IPS-NIHi7 (cell line): ENCODE data around the gene C22orf39.
"Not testable (repeated sequence)": the region's sequence is repeated elsewhere in the genome, so short reads cannot be mapped to it uniquely, and the experiment has no call there.

Experiments
- DNase-seq: peaks from one replicate; pipeline ENCODE4 v3.0.0; 2012; ENCODE audit warnings: mixed read lengths; ENCODE audit errors: extremely low spot score

C22orf39 gene

DNA sequence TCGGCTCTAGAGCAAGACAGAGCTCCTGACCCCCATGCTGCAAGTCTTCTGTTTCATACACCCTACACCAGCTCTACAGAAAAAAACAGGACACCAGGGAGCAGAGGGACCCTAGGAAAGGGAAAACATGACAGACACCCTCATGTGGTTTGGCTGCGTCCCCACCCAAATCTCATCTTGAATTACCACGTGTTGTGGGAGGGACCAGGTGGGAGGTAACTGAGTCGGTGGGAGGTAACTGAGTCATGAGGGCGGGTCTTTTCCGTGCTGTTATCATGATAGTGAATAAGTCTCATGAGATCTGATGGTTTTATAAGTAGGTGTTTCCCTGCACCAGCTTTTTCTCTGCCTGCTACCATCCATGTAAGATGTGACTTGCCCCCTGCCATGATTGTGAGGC, 6.6 kb upstream of the C22orf39 start:
- no peak for DNase-seq

DNA sequence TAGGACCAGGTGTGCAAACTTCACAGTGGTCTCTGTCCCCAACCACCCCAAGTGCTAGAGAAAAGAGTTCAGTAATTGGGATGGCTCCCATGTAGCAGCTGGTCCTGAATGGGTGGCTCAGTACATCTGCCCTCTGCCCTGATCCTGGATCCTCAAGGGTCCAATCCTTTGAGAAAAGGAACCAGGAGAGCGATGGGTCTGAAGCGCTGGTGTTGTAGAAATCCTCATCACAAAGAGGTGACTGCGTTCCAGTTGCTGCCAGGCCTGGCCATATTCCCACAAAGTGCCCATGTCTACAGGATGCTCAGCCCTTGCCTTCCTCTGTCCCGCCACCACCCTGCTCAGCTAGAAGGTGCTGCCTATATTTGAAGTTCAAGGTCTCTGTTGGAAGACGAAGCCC, 6.2 kb upstream of the C22orf39 start:
- DNase-seq = no peak

DNA sequence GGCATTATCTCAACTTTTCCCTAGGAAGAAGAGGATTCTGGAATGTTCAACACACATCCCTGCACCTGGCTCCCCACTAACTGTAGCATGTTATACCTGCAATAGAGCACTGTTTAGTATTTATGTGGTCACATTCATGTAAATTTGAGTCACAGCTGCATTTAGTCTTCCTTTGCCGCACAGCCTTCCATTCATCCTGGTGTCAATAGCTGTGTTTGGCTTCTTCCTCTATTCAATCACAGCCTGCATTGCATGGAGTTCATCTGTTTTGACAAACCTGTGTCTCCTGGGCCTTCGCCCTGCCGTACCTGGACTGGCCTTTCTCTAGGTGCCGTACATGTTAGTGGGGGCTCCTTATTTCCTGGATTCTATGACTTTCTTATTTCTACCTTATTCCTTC, 4.1 kb upstream of the C22orf39 start:
- no peak for DNase-seq

DNA sequence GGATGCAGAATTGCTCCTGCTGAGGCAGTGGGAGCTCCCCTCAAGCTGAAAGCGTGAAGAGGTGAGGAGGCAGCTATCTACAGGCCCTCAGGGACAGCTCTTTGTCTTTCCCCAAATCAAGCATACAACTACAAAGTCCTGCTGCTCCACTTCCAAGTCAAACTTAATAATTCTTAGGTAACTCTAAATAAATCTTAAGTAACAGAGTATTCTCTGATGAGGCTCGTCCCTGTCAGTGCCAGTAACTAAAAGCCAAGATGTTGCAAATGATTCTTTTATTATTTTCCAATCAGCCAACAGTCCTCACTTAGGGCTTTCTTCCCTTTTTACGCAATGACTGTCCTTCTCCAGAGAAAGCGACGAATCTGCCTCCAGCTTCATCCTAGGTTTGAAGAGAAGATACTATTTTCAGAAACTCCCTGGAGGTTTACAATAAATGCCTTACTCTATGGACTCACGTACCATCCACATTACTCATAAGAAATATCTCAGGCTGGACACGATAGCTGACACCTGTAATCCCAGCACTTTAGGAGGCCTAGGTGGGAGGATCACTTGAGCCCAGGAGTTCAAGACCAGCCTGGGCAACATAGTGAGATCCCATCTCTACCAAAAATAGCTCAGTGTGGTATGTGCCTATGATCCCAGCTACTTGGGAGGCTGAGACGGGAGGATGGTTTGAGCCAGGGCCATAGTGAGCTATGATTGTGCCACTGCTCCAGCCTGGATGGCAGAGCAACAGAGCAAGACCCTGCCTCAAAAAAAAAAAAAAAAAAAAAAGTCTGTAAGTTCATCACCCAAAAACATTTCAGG, 3.1 kb upstream of the C22orf39 start:
- DNase-seq = no peak

DNA sequence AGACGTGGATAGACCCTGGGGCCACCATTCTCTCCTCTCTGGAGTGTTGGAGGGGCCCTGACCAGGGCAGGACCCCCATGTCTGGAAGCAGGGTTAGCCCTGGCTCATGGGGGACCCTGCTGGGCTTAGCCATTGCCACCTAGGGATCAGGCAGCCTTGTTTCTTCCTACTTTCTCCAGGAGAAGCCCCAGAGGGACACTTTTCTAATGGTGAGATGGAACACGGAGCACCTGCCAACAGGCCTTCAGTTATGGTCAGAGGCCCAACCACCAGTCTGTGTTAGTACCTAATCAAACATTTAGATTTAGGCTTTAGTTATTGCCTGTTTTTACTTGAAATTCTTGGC, 1.9 kb upstream of the C22orf39 start:
- no peak for DNase-seq

DNA sequence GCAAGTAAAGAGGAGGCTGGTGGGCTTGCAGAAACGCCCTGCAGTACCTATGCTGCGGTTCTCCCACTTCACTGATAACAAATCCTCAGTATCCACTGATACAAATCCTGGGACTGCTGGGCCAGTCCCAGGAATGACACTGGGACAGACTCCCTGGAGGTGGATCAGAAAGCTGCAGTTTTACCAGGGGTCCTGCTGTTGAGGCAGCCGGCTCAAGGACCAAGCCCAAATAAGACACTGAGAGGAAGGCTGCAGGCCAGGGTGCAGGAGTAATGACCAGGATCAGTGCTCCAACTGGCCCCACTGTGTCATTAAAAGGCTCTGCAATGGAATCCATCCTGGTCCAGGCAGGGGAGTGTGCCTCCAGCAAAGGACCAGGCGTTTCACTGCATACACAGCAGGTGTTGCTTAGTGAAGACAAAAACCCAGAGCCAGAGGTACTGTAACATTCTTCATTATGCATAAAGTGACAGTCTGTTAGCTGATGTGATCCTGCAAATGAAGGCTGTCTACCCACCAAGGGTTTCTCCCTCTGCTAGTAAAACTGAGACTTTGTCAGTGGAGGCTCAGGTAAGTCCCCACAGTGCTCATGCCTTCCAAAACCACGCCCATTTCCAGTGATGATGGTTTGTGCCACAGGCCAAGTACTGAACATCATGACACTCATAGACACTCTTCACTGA, 1.4 kb upstream of the C22orf39 start:
- peak; percentile 22 for DNase-seq

DNA sequence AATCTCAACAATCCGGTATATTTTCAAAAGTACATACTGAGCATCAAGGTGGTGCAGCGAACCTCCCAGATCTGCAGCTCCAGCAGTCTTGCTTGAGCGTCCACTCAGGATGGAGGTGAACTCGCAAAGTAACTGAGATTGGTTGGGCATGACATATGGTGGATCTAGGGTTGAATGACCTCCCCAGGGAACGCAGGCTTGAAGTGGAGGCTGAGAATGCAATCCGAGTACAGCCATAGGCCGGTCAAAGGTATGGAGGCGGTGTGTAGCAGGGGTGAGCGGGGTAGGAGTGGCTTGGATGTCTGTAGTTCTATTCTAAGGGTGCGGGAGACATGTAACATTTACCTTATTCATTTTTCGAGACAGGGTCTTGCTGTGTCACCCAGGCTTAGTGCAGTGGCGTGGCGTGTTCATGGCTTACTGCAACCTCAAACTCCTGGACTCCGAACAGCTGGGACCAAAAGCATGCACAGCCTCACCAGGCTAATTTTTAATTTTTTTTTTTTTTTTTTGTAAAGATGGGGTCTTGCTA, 631 bp upstream of the C22orf39 start:
- DNase-seq = peak; percentile 72

DNA sequence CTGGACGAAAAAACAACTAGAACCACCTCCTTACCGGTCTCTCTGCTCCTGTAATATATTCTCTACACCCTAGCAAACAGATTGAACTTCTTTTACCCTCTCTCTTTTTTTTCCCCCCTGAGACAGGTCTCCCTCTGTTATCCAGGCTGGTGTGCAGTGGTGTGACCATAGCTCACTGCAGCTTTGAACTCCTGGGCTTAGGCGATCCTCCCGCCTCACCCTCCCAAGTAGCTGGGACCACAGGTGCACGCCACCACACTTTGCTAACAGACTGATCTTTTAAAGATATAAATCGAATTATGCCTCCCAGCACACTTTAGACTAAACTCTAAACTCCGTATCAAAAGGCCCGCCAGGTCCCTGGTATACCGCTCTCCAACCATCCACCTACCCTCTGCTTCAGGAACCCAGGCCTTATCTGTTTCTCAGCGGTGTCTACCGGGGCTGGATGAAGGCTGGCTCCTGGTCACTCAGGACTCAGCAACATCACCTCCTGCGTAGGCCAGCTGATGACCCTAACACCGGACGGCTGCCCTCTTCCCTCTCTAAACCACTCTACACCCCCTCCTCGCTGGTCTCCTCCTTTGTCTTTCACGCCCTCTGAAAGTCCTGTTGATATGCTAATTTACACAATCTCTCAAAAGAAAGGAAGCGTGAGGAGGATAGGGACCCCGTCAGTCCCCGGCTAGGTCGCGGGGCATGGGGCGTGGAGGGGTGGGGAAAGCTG, 745 bp downstream of the C22orf39 start:
- DNase-seq = peak; percentile 75

DNA sequence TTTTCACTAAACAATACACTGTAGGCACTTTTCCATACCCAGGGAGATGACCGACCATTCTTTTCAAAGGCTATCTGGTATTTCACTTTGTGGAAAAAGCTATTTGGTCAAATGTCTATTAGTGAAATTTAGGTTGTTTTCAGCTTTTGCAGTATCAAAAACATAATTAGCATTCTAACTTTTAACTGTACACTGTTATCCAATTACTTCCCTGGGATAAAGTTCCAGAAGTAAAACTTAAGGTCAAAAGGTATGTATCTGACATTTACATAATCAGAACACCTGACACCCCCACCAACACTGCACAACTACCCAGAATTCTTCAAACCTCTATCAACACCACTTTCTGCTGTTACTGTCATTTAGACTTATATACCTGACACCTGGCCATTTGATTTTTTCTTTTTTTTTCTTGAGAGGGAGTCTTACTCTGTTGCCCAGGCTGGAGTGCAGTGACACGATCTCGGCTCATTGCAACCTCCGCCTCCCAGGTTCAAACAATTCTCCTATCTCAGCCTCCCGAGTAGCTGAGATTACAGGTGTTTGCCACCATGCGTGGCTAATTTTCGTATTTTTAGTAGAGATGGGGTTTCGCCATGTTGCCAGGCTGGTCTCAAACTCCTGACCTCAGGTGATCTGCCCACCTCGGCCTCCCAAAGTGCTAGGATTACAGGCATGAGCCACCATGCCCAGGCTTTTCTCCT, 2.1 kb downstream of the C22orf39 start:
- DNase-seq = not testable (repeated sequence)

DNA sequence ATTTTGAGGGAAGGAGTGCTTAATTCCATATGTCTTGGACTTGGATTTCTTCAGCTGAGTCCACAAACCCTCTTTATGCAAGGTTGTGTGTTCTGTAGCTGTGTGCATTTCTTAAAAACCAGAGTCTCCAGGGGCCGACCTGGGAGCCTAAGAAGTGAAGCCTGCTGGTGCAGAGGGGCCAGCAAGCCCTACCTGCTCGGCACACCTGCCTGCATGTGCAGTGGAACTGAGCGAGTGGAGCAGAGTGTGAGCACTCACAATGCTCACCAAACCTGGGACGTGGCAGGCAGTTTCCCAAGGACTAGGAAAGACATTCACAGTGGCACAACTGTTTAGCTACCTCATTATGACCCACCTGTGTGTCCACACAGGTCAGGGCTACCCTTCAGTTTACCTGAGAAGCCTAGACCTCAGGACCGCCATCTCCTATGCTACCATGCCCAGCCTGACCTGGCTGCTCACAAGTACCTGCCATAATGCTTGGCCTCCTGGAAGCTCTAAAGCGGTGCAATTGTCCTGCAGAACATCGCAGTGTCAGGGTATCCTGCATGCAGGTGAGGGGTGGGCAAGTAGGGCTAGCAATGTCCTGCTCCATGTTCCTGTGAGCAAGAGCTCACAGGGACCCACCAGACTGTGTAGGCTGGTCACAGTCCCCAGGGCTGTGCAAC, 3.8 kb downstream of the C22orf39 start:
- DNase-seq = no peak

DNA sequence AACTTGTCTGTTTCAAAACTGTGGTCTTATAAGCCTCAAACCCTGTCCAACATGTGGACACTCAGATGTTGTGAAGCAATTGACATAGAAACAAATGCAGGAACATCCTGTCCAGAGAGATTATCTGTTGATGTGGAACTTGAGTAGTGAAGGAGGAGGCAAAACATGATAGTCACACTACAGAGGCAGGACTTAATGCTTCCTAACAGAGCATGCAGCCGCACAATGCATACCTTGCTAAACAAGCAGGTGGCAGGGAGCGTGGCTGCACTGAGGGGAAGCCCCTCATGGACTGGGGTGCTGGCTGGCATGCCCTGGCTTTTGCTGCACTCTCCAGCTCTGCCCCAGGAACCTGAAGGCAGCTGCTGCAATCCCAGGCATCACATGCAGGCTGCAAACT, 5.3 kb downstream of the C22orf39 start:
- no peak for DNase-seq

DNA sequence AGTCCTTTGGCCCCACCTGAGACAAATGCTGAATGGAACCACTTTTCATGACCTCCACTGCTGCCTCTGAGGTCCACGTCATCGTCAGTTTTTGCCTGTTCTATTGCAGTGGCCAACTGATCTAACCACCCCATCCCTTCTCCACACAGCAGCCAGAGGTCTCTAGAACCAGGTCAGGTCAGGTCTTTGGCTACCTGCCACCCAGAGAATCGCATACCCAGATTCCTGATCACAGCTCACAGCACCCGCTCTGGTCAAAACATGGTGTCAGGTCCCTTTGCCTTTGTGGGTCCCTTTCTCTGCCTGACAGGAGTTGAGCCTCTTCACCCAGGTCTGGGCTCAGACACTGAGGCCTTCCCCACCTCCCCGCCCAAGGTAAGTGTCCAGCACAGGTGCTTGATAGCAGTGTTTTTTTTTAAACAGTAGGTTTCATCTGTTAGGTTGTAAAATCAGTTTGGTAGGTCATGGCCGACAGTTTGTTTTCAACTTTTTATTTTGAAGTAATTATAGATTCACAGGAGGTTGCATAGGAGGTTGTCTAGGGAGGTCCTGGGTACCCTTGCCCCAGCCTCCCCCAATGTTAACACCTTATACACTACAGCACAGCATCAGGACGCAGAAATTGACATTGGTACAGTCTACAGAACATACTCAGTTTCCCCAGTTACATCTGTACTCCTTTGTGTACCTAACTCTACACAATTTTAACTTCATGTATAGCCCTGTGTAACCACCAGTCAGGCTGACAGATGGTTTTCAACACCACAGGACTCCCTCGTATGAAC, 6.9 kb downstream of the C22orf39 start:
- no peak for DNase-seq

DNA sequence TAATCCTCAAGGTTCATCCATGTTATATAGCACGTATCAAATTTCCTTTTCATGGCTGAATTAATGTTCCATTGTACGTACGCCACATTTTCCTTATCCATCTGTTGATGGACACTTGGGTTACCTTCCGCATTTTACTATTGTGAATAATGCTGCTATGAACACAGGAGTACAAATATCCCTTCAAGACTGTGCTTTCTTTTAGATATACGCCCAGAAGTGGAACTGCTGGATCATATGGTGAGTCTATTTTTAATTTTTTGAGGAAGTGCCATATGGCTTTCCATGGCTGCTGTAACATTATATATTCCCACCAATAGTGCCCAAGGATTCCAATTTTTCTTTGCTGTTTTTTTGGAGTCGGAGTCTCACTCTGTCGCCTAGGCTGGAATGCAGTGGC, 9.2 kb downstream of the C22orf39 start:
- DNase-seq = no peak

DNA sequence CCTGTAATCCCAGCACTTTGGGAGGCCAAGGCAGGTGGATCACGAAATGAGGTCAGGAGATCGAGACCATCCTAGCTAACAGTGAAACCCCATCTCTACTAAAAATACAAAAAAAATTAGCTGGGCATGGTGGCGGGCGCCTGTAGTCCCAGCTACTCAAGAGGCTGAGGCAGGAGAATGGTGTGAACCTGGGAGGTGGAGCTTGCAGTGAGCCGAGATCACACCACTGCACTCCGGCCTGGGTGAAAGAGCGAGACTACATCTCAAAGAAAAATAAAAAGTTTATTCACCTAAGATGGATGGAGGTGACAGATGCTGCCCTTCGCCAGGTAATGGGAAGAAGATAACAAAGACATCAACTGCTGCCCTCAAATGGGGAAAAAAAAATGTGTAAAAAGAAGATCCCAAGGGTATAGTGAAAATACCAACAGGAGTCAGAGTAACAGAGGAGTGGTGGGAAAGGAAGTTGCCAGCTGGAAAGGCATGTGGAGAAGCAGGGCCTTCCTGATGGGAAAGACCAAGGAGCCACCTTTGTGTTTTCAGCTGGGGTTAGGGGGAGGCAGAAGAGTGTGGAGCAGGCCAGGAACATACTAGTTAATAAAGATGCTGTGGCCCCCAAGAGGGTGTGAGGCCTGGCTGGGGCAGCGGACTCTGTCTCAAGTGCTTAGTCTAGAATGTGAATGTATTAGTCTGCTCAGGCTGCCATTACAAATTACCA, 10.9 kb downstream of the C22orf39 start:
- DNase-seq = not testable (repeated sequence)

DNA sequence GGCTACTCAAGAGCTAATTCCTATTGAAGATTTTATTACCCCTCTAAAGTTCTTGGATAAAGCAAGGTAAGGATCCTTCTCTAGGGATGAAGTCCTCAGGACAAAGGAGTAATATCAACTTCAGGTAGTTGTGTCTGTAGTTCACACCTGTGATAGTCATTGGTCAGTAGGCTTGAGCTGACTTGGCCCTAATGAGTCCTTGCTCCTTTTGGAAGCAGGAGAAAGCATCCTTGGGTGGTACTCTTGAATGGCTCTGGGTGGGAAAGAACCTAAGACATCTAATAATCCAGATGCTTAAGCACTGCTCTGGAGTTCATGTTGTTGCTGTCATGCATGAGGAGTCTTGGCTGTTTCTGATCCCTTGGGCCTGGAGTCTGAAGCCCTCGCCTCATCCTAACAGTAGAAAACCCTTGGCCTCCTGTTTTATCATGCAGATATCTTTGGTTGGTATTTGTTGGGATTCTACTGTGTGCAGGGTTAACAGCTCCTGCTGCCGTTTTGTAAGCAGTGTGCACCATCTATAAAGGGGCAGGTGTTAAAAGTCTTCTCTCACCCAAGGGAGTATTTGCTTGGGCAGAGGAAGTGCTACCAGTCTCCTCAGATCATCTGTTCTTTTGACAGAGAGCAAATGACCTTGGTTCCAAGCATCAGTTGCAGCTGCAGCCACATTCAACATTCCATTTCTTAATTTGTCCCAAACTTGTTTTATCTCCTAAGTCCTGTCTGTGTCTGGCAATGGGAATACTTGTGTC, 12.5 kb downstream of the C22orf39 start:
- no peak for DNase-seq

DNA sequence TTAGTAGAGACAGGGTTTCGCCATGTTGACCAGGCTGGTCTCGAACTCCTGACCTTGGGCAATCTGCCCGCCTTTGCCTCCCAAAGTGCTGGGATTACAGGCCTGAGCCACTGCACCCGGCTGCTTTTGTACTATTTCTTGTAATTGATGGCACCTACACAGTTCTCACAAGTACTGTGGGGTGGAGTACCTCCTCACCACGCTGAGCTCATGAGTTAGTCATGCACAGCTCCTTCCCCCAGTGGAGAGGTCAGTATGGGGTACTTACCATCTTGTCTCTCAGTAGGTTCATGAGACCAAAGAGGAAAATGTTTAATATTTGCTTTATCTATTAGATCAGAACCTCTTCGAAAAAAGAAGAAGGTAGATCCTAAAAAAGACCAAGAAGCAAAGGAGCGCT, 13.1 kb downstream of the C22orf39 start:
- no peak for DNase-seq

DNA sequence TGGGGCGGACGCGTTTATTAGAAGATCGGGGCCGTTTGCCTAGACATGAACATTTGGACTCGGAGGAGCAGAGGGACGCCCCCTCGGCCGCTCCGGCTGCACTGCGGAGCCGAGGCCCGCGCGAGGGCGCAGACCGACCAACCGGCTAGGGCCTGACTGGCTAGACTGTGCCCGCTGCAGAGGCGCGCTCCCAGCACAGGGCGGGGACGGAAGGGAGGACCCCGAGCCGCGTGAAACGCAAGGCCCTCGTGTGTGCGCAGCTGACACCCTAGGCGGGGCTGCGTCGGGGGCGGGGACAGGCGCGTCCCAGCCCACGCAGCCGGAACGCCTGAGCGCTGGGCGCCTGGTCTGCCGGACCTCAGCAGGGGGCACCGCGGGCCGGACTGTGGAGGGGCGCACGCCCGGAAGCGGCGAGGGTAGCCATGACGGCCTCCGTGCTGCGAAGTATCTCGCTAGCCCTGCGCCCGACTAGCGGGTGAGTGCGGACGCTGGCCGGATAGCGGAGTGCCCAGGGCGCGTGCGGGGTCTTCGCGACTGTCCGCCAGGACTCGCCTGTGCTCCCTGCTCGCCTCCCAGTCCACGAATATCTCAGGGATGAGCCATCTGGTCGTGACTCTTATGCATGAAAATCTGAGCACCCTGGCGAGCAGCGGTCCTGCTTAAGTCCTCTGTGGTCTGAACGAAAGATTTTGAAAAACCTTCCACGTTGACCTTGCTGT, 15.2 kb downstream of the C22orf39 start, which contains the start of gene MRPL40:
MRPL40 (plus strand) TSS at position 413 of the 719 bp plus-strand sequence; CDS start at position 423, 10 bp downstream.
- peak; percentile 89 for DNase-seq

DNA sequence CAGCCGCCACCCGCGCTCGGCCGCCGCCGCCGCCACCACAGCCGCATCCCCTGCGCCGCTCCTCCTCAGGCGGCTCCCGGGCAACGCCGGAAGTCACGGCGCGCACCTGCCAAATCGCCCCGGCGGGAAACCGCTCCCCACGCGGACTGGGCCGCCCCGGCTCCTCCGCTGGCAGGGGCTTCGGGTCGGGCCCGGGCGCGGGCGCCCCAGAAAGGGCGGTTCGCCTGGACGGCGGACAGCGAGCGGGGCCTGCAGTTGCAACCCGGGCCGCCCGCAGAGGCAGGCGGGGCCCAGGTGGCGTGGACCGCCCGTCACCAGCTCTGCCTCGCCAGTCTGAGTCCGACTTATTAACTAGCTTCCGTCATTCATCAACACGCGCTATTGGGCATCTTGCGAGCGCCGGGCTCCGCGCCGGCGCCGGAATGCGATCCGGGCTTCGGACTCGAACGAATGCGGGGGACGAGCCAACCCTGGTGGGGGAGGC, 15.8 kb downstream of the C22orf39 start, which contains the start of gene HIRA:
HIRA (minus strand) TSS at position 85 of the 484 bp plus-strand sequence. CDS start 257 bp downstream, outside the sequence.
- DNase-seq = peak; percentile 79
